Panc1 (cell line): ENCODE measurements around the gene UBE2E2. TPM values are rescaled to one million over a fixed set of nuclear protein-coding genes. Genes with fewer than 3 reads are reported as not detected.

Experiments used
- ATAC-seq: fragments of 200-7000 bp; cut with Tn5 transposase; 2 replicates; pipeline ENCODE4 v1.9.1; 2020; ENCODE audit warnings: mild to moderate bottlenecking, moderate library complexity
- BruUV-seq: library from RNA; stranded (reverse); fragments of 400-500 nt; replicated peaks from 2 replicates; lab custom pipeline; 2021; lab: Mats Ljungman, UMichigan
- CTCF ChIA-PET: fragments of 300-600 bp; sonication (Branson Sonifier 250); formaldehyde crosslinking; loops from one replicate; lab custom pipeline; 2022; ENCODE audit warnings: antibody characterized with exemption; lab: Charles Lee
- POLR2A ChIA-PET: fragments of 300-600 bp; sonication (Branson Sonifier 250); formaldehyde crosslinking; loops from one replicate; lab custom pipeline; 2022; ENCODE audit warnings: antibody characterized with exemption; lab: Charles Lee
- DNase-seq: peaks from one replicate; pipeline ENCODE4 v3.0.0-alpha.2; 2010; ENCODE audit warnings: low read depth, low spot score
- H3K27ac ChIP-seq: 2 replicates; pipeline ENCODE4 v1.5.1; 2011; ENCODE audit warnings: mild to moderate bottlenecking, low read length, inconsistent platforms
- H3K27me3 ChIP-seq: fragments of 200-500 bp; sonication (Bioruptor generic); 2 replicates; pipeline ENCODE4 v1.6.0; 2014; ENCODE audit warnings: low read length, inconsistent platforms; ENCODE audit not compliant: control insufficient read depth, insufficient read depth
- H3K36me3 ChIP-seq: fragments of 200-500 bp; sonication (Bioruptor generic); 2 replicates; pipeline ENCODE4 v1.5.1; 2014; ENCODE audit warnings: inconsistent platforms, mild to moderate bottlenecking, low read length, moderate library complexity; ENCODE audit not compliant: control insufficient read depth, insufficient read depth
- H3K4me1 ChIP-seq: 2 replicates; pipeline ENCODE4 v1.5.1; 2011; ENCODE audit warnings: inconsistent platforms, mild to moderate bottlenecking, low read length, moderate library complexity; ENCODE audit not compliant: control insufficient read depth, insufficient read depth
- H3K4me3 ChIP-seq, 2 experiments: 2 replicates each; pipeline ENCODE4 v1.5.1; 2011 to 2012; ENCODE audit warnings: low read depth in 2 of 2, low read length in 2 of 2, mild to moderate bottlenecking in 2 of 2, inconsistent platforms in 1 of 2, moderate library complexity in 1 of 2
- H3K9me3 ChIP-seq: fragments of 200-500 bp; sonication (Bioruptor generic); 2 replicates; pipeline ENCODE4 v1.5.1; 2014; ENCODE audit warnings: low read depth, mild to moderate bottlenecking, inconsistent platforms, low read length, moderate library complexity; ENCODE audit not compliant: control insufficient read depth, insufficient read depth
- CTCF ChIP-seq: fragments of 450-650 bp; IDR thresholded peaks from 2 replicates; pipeline ENCODE4 v1.5.1; 2017; ENCODE audit warnings: mild to moderate bottlenecking
- POLR2AphosphoS5 ChIP-seq: IDR thresholded peaks from 2 replicates; pipeline ENCODE4 v1.6.1; 2012; ENCODE audit warnings: mild to moderate bottlenecking, low read depth, low read length, moderate library complexity
- REST ChIP-seq, 2 experiments: IDR thresholded peaks; 2 replicates each; pipeline ENCODE4 v1.6.1; 2011 to 2012; ENCODE audit warnings: low read depth in 2 of 2, control low read depth in 1 of 2, low read length in 1 of 2, mild to moderate bottlenecking in 1 of 2, moderate library complexity in 1 of 2; ENCODE audit not compliant: insufficient read depth in 1 of 2
- SIN3A ChIP-seq: IDR thresholded peaks from 2 replicates; pipeline ENCODE4 v1.6.1; 2012; ENCODE audit warnings: low read depth, mild to moderate bottlenecking, low read length, moderate library complexity, borderline replicate concordance; ENCODE audit not compliant: insufficient read depth
- TCF7L2 ChIP-seq: IDR thresholded peaks from 2 replicates; pipeline ENCODE4 v1.6.1; 2011; ENCODE audit warnings: mild to moderate bottlenecking, low read depth, low read length, inconsistent platforms
- in situ Hi-C: cut with HindIII; loops from 2 replicates; pipeline ENCODE4 v1.10.0; 2016; ENCODE audit warnings: low sequenced_read_pairs, low pct_unique_long_range_greater_than_20kb
- intact Hi-C: fragments of 100-400 bp; cut with micrococcal nuclease; formaldehyde crosslinking; loops from one replicate; pipeline ENCODE4 v1.10.0; 2022; ENCODE audit not compliant: unreplicated experiment
- total RNA-seq: library from RNA; stranded (reverse); gene quantifications from one replicate; pipeline ENCODE4 v1.2.1, GENCODE V29; 2021; ENCODE audit not compliant: unreplicated experiment

Gene UBE2E2
- total RNA-seq, 1 experiment from 2014 or later = 38.2 TPM

- H3K27ac ChIP-seq = no peak overlapping the region
- no peak for TF ChIP-seq CTCF
- no peak for TF ChIP-seq SIN3A
- TF ChIP-seq TCF7L2 = no peak
- no peak for TF ChIP-seq REST (IDR thresholded peaks at IDR 0.05; ENCODE audit: insufficient read depth in 1 of 2, low read depth in 2 of 2, low read length in 1 of 2)
- TF ChIP-seq POLR2AphosphoS5 = no peak
- CTCF ChIA-PET = no interaction called here
- no peaks in the 10 kb centered on the region for H3K9me3 ChIP-seq
- in situ Hi-C loops (no loop called here), intact Hi-C loops (no loop called here)
- POLR2A ChIA-PET = no interaction called here
- no peak overlapping the region for H3K4me3 ChIP-seq
- DNase-seq = no peak
- H3K27me3 ChIP-seq = no peaks in the 10 kb centered on the region
- no peak for ATAC-seq
- H3K36me3 ChIP-seq = no peaks in the 10 kb centered on the region
- no TSS peak for BruUV-seq
- no peaks in the 10 kb centered on the region; the same call in 1 of the 2 replicates for H3K4me1 ChIP-seq
Observed at GRCh38 chr3:23461069-23461468, 257.9 kb downstream of the UBE2E2 start.

GRCh38 chr3:23463791-23464190 is 260.7 kb downstream of the UBE2E2 start:
- no peaks in the 10 kb centered on the region for H3K36me3 ChIP-seq
- CTCF ChIA-PET = no interaction called here
- intact Hi-C loops (no loop called here), in situ Hi-C loops (no loop called here)
- DNase-seq (no peak), ATAC-seq (no peak)
- no TSS peak for BruUV-seq
- no peaks in the 10 kb centered on the region; the same call in 1 of the 2 replicates for H3K4me1 ChIP-seq
- H3K4me3 ChIP-seq = no peak overlapping the region
- H3K27me3 ChIP-seq = no peaks in the 10 kb centered on the region
- POLR2A ChIA-PET = no interaction called here
- no peak for TF ChIP-seq TCF7L2
- TF ChIP-seq POLR2AphosphoS5 = no peak
- TF ChIP-seq CTCF = no peak
- TF ChIP-seq REST (IDR thresholded peaks at IDR 0.05; ENCODE audit: insufficient read depth in 1 of 2, low read depth in 2 of 2, low read length in 1 of 2) = no peak
- TF ChIP-seq SIN3A = no peak
- H3K9me3 ChIP-seq = no peaks in the 10 kb centered on the region
- no peak overlapping the region for H3K27ac ChIP-seq
